AG04450 (cell line): ENCODE results near the gene MMEL1. TPM values are rescaled to one million over a fixed set of nuclear protein-coding genes. Genes with fewer than 3 reads are reported as not detected.
"Not testable (repeated sequence)": the region's sequence is repeated elsewhere in the genome, so short reads cannot be mapped to it uniquely, and the experiment has no call there.

ENCODE experiments used
- CTCF ChIA-PET: fragments of 300-600, 350-600 bp; formaldehyde crosslinking; extraction: SDS; loops from one replicate; lab custom pipeline; 2022; ENCODE audit warnings: antibody characterized with exemption, inconsistent platforms; lab: Charles Lee
- POLR2A ChIA-PET: fragments of 350-600 bp; formaldehyde crosslinking; extraction: SDS; loops from one replicate; lab custom pipeline; 2021; ENCODE audit warnings: antibody characterized with exemption, inconsistent platforms; lab: Yijun Ruan, JAX
- DNase-seq: peaks from one replicate; pipeline ENCODE4 v3.0.0-alpha.2; 2011; ENCODE audit warnings: low read depth, low spot score
- H3K27ac ChIP-seq: one replicate; pipeline ENCODE4 v1.5.1; 2012; ENCODE audit warnings: low read depth, low read length, control low read depth
- H3K27me3 ChIP-seq: one replicate; pipeline ENCODE4 v1.6.0; 2012; ENCODE audit warnings: low read length; ENCODE audit not compliant: control insufficient read depth, insufficient read depth
- H3K4me3 ChIP-seq: 2 replicates; pipeline ENCODE4 v1.5.1; 2011; ENCODE audit warnings: mild to moderate bottlenecking, low read depth, low read length, control low read depth
- H3K9me3 ChIP-seq: 2 replicates; pipeline ENCODE4 v1.5.1; 2012; ENCODE audit warnings: low read length; ENCODE audit not compliant: control insufficient read depth, insufficient read depth
- CTCF ChIP-seq: IDR thresholded peaks from 2 replicates; pipeline ENCODE4 v1.5.1; 2011; ENCODE audit warnings: low read depth, low read length, control low read depth, inconsistent platforms
- polyA plus RNA-seq: library from polyadenylated mRNA; depleted of rRNA; stranded (reverse); fragments of >200 nt; gene quantifications from 2 replicates; pipeline ENCODE4 v1.2.3, GENCODE V29; 2011

Gene MMEL1
- polyA plus RNA-seq, 1 experiment = 0.21 TPM

GRCh38 chr1:2569060-2569459 is 63.8 kb downstream of the MMEL1 start:
- Histone ChIP-seq H3K27me3 (peaks cover 35% of the 10 kb centered on the region), H3K27ac (no peak overlapping the region), H3K4me3 (no peak overlapping the region), H3K9me3 (no peaks in the 10 kb centered on the region; the same call in 1 of the 2 replicates)
- ChIA-PET POLR2A (no interaction called here), CTCF (no interaction called here)
- no peak for TF ChIP-seq CTCF
- no peak for DNase-seq

GRCh38 chr1:2568187-2568816 is 64.5 kb downstream of the MMEL1 start:
- peaks cover 40% of the 10 kb centered on the region for H3K27me3 ChIP-seq
- POLR2A ChIA-PET, H3K4me3 ChIP-seq, H3K27ac ChIP-seq, DNase-seq, H3K9me3 ChIP-seq, CTCF ChIA-PET: not testable (repeated sequence)

- TF ChIP-seq CTCF = no peak
- CTCF ChIA-PET = no interaction called here
- H3K4me3 ChIP-seq = no peak overlapping the region
These were observed 65.6 kb downstream of the MMEL1 start for GRCh38 chr1:2567083-2567679.

GRCh38 chr1:2566101-2567045 is 66.4 kb downstream of the MMEL1 start:
- no peak for TF ChIP-seq CTCF
- Histone ChIP-seq H3K27ac (no peak overlapping the region), H3K27me3 (peaks cover 31% of the 10 kb centered on the region), H3K4me3 (no peak overlapping the region), H3K9me3 (no peaks in the 10 kb centered on the region; the same call in 1 of the 2 replicates)
- DNase-seq = no peak
- ChIA-PET POLR2A (no interaction called here), CTCF (no interaction called here)

More at GRCh38 chr1:2567083-2567679, 65.6 kb downstream of the MMEL1 start:
- H3K27me3 ChIP-seq = peaks cover 35% of the 10 kb centered on the region
- H3K27ac ChIP-seq = no peak overlapping the region
- no peaks in the 10 kb centered on the region; the same call in 1 of the 2 replicates for H3K9me3 ChIP-seq
- POLR2A ChIA-PET = no interaction called here
- no peak for DNase-seq

GRCh38 chr1:2564815-2565374 is 67.9 kb downstream of the MMEL1 start:
- Histone ChIP-seq H3K27ac (no peak overlapping the region), H3K9me3 (no peaks in the 10 kb centered on the region; the same call in 1 of the 2 replicates), H3K4me3 (no peak overlapping the region), H3K27me3 (peaks cover 28% of the 10 kb centered on the region)
- ChIA-PET POLR2A (no interaction called here), CTCF (interaction anchor here (1.5 kb wide), 1 partner anchor 16 kb away, joined by 3 read pairs; no protein-coding TSS in a partner anchor)
- DNase-seq = no peak
- no peak for TF ChIP-seq CTCF
